NOMO-1 (cell line): Measurements from ENCODE around the gene CFAP43.
"Not testable (repeated sequence)": the region's sequence is repeated elsewhere in the genome, so short reads cannot be mapped to it uniquely, and the experiment has no call there.

Source experiments
- DNase-seq, 2 experiments: peaks; one replicate each; lab custom pipeline; 2025; ENCODE audit not compliant: unreplicated experiment in 2 of 2; lab: John Stamatoyannopoulos, UW

CFAP43 gene

DNA sequence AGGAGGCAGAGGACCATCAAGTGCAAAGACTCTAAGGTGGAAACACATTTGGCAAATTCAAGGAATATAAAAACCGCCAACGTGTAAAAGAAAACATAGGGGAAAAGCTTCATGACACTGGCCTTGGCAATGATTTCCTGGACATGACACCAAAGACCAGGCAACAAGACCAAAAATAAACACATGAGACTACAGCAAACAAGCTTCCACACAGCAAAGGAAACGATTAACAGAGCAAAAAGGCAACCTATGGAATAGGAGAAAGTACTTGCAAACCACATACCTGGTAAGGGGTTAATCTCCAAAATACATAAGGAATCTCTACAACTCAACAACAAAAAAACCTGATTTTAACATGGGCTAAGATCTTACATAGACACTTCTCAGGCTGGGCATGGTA is 26.0 kb upstream of the CFAP43 start:
- DNase-seq: no peak

- DNase-seq: no peak
These were observed 25.1 kb upstream of the CFAP43 start for GRCh38 chr10:104257235-104257634.

DNA sequence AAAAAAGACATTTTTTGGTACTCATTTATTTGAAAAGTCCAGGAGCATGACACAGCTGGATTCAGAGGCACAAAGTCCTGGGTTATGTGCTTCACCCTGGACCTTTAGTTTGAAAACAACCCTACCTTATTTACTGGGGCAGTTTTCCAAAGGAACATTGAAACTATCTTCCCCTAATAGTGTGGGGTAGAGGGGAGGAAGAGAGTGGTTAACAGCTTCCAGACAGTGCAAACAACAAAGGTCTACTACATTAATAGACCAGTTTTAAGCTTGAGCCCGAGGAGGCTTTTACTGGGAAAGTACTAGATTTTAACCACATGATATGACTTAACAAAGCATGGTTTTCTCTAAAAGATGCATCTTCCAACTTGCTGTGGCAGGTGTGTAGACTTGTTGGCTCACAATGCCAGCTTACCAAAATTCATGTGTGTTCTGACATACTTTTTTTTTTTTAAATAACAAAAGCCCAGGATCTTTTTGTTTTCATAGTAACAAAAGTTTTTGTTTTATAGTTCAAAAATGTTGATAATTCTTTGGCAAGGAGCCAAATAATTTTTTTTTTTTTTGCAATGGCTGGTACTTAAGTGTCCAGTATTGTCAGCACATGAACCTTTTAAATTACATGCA is 24.3 kb upstream of the CFAP43 start:
- no peak for DNase-seq

DNA sequence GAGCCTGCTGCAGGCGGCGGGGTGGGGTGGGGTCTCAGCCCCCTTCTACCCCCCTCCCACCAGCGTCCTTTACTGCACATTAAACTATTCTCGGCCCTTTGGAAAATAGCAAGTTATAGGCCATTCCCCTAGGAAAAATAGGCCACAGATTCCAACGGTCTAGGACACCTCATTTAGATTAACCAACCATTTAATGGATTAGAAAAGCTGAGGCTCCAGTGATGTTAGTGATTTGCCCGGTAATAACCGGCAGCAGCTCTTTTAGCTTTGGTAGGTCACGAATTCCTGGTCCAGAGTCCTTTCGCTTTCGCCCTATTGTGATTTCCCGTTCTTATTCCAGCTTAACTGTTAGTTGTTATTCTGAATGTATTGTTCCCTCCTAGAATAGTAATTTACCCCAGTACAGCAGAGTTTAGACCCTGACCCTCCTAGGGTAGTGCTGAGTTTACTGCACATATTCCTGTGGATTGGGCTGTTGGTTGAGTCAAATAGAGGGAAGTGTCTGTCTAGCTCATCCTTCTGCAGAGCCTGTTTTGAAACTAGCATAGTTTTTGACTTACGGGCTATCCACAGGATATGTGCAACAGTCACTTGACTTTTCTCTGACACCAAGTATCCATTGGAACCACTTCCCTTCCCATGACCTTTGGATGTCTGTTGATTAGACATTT is 23.3 kb upstream of the CFAP43 start:
- DNase-seq: peak; percentile 27 to 56

DNA sequence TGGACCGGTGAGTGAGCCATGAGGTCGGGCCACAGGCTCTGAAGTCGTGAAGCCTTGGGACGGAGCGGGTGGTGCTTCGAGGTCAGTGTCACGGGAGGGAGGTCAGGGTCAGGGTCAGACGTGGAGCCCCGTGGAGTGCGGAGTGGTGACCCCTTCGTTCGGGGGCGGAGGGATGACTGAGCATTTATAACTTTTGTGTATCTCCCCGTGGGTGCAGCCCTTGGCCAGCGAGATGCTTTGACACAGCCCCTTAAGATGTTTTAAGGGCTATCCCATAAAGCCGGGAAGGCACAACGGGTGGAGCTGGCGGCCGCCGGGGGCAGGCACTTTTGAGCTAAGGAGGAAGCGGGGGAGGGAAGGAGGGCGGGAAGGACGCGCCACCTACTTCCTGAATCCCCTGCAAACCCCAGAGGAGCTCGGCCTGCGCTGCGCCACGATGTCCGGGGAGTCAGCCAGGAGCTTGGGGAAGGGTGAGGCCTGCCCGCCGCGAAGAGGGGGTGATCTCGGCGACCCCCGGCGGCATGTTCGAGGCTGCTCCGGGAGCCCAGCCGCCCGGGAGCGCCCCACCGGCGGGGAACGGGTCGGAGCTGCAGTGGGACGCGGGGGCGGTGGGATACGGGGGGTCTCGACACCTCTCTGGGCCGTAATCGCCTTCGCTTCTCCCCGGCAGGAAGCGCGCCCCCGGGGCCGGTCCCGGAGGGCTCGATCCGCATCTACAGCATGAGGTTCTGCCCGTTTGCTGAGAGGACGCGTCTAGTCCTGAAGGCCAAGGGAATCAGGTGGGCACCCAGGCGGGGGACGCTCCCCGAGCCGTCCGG is 22.5 kb upstream of the CFAP43 start, which contains the start of gene GSTO1:
TSS of gene GSTO1 (plus strand) at position 400 of the 818 bp plus-strand sequence. CDS start at position 437, 37 bp downstream.
- DNase-seq: peak; percentile 55 to 76

DNA sequence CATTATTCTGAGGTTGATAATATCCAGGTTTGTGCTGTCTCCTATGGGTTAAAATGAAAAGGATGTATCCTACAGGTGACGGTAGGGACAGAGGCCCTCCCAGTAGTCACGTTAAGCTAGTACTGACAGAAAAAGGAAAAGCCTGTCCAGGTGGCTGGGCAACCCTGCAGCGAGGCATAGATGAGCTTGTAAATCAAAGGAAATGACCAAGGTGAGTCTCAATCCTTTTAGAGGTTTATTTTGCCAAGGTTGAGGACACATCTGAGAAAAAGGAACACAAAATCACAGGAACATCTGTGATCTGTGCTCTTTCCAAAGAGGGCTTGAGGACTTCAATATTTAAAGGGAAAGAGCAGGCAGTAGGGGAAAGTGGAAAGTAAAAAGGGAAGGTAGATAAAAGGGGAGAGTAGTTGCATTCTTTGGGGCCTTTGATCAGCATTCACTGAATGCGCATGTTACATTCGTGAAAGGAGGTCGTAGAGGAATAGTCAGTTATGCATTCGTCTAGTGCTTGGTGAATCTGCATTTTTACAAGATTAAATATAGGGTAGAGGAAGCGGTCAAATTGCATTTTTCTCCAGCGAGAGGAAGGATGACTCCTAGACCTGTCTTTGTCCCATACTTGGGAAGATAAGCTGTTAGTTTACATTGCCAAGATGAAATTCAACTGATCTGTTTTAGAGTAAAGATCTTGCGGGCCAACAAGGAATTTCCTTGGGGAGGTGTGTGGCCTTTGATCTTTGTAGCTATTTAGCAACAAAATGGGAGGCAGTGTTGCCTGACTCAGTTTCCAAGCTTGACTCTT is 21.6 kb upstream of the CFAP43 start:
- no peak for DNase-seq

GRCh38 chr10:104253106-104253505 is 20.9 kb upstream of the CFAP43 start:
- no peak for DNase-seq

DNA sequence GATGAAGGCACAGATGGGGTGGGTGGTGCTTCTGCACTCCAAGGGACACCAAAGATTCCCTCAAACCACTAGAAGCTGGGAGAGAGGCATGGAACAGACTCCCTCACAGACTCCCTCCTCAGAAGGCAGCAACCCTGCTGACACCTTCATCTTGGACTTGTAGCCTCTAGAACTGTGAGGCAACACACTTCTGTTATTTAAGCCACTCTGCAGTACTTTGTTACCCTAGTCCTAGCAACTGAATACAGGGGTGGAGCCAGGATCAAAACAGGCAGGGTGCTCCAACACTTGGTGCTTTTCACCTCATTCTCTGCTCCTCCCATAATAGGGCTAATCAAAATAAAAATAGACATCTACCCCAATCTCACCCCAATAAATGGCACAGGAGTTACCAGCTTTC is 20.2 kb upstream of the CFAP43 start:
- DNase-seq: no peak

DNA sequence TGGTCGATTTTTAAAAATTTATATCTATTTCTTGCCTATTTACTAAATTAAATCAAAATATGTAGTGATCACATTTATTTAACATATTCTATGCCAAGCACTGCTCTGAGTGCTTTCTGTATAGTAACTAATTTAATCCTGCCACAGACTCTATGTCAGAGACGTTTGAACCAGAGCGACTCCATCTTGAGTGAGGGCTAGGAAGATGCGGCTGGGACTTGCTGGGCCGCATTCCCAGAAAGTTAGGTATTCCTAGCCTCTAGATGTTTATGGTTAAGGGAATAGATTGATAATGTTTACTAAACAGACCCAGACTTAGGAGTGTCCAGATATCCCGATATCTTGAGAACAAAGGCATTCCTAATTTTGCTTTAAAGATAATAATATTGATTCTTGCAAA is 19.3 kb upstream of the CFAP43 start:
- no peak for DNase-seq

GRCh38 chr10:104250371-104250770 is 18.2 kb upstream of the CFAP43 start:
- DNase-seq: peak; percentile 20 to 23

DNA sequence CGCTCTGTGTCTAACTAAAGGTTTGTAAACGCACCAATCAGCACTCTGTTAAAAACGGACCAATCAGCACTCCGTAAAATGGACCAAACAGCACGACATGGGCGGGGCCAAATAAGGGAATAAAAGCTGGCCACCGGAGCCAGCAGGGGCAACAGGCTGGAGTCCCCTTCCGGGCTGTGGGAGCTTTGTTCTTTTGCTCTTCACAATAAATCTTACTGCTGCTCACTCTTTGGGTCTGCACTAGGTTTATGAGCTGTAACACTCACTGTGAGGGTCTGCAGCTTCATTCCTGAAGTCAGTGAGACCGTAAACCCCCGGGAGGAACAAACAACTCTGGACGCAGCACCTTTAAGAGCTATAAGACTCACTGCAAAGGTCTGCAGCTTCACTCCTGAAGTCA is 16.8 kb upstream of the CFAP43 start:
- DNase-seq: not testable (repeated sequence)

GRCh38 chr10:104247513-104248146 is 15.5 kb upstream of the CFAP43 start:
- no peak for DNase-seq

- DNase-seq: peak; percentile 14 to 48
These were observed 14.8 kb upstream of the CFAP43 start for GRCh38 chr10:104246976-104247375.

DNA sequence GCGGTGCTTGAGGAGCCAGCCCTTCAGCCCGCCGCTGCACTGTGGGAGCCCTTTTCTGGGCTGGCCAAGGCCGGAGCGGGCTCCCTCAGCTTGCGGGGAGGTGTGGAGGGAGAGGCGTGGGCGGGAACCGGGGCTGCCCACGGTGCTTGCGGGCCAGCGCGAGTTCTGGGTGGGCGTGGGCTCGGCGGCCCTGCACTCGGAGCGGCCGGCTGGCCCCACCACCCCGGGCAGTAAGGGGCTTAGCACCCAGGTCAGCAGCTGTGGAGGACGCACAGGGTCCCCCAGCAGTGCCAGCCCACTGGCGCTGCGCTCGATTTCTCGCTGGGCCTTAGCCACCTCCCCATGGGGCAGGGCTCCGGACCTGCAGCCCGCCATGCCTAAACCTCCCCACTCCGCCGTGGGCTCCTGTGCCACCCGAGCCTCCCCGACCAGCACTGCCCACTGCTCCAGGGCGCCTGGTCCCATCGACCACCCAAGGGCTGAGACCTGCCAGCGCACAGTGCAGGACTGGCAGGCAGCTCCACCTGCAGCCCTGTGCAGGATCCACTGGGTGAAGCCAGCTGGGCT is 13.0 kb upstream of the CFAP43 start:
- no peak for DNase-seq

GRCh38 chr10:104243512-104243911 is 11.3 kb upstream of the CFAP43 start:
- no peak for DNase-seq

GRCh38 chr10:104243009-104243408 is 10.8 kb upstream of the CFAP43 start:
- not testable (repeated sequence) for DNase-seq

DNA sequence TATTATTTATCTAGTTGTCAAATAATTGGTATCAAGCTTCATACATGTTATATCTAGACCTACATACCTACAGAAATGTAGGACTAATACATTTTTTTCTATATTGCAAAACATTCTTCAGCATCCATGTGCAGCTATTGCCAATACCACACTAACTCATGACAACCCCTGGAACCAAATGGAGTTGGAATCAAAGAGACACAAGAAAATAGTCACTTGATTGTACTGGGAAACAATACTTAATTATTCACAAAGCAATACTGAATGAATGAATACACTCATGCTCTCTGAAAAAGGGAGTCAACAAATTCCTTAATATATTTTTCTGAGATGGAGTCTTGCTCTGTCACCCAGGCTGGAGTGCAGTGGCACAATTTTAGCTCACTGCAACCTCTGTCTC is 10.4 kb upstream of the CFAP43 start:
- no peak for DNase-seq

DNA sequence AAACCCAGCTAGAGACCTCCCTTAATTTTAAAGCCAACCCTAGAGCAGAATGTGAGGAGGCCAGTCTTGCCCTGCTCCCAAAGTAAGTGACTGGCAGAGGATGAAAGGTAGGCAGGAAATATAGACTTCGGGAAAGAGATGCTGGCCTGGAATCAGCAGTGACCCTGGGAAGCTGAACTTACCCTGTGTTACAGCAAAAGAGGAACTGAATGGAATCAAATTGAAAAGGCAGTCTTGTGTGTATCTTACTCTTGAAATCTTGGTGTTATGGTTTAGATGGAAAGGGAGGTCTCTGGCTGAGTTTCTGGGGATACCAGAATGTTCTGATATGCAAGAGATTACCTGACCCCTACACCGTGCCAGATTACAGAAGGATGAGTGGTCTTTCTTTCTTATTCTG is 7.9 kb upstream of the CFAP43 start:
- no peak for DNase-seq

DNA sequence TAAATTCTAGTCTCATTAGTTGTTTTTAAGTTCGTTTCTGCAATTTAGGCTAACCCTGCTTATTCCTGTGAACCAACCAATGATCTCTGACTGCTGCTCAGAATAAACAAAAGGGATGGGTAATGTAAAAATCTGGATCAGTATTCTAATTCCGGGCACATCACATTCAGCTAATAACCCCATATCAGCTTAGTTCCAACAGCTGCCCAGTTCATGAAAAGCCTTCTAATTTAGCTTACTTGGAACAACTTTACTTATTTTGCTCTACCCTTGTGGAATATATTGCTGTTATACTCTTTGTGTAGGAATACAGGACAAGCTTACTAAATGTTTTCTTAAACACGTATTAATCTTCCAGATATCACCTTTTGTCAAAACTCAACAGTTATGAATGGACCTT is 3.6 kb upstream of the CFAP43 start:
- no peak for DNase-seq

GRCh38 chr10:104234934-104235333 is 2.8 kb upstream of the CFAP43 start:
- no peak for DNase-seq
